GM19372 (cell line): ENCODE results near the gene FXYD3.
"Not testable (repeated sequence)": the region's sequence is repeated elsewhere in the genome, so short reads cannot be mapped to it uniquely, and the experiment has no call there.

Source experiments
- ATAC-seq: cut with Tn5 transposase; IDR thresholded peaks from one replicate; pipeline ENCODE4 v1.9.1; 2021; ENCODE audit warnings: mild to moderate bottlenecking, low read depth, moderate library complexity; ENCODE audit not compliant: unreplicated experiment

FXYD3 gene

GRCh38 chr19:35085947-35086346 is 29.7 kb upstream of the FXYD3 start:
- ATAC-seq = no peak

- no peak for ATAC-seq
These were observed 29.2 kb upstream of the FXYD3 start for GRCh38 chr19:35086455-35086854.

- no peak for ATAC-seq
These were observed 28.2 kb upstream of the FXYD3 start for GRCh38 chr19:35087393-35087792.

GRCh38 chr19:35088131-35088913 is 27.3 kb upstream of the FXYD3 start:
- ATAC-seq = no peak

GRCh38 chr19:35089554-35089953 is 26.1 kb upstream of the FXYD3 start:
- no peak for ATAC-seq

GRCh38 chr19:35090160-35090505 is 25.5 kb upstream of the FXYD3 start:
- no peak for ATAC-seq

GRCh38 chr19:35090506-35091214 is 25.0 kb upstream of the FXYD3 start:
- ATAC-seq = no peak

- no peak for ATAC-seq
These were observed 22.2 kb upstream of the FXYD3 start for GRCh38 chr19:35093430-35093829.

- no peak for ATAC-seq
These were observed 21.5 kb upstream of the FXYD3 start for GRCh38 chr19:35093941-35094647.

- no peak for ATAC-seq
These were observed 21.0 kb upstream of the FXYD3 start for GRCh38 chr19:35094656-35095055.

GRCh38 chr19:35095667-35096368 is 19.8 kb upstream of the FXYD3 start:
- no peak for ATAC-seq

- no peak for ATAC-seq
These were observed 17.1 kb upstream of the FXYD3 start for GRCh38 chr19:35098413-35099049.

GRCh38 chr19:35099155-35099896 is 16.3 kb upstream of the FXYD3 start:
- no peak for ATAC-seq

GRCh38 chr19:35099897-35100275 is 15.7 kb upstream of the FXYD3 start:
- ATAC-seq = no peak

GRCh38 chr19:35100588-35101533 is 14.8 kb upstream of the FXYD3 start:
- no peak for ATAC-seq

- ATAC-seq = not testable (repeated sequence)
These were observed 13.7 kb upstream of the FXYD3 start for GRCh38 chr19:35101949-35102348.

- not testable (repeated sequence) for ATAC-seq
These were observed 12.0 kb upstream of the FXYD3 start for GRCh38 chr19:35103614-35104013.

GRCh38 chr19:35104361-35104760 is 11.3 kb upstream of the FXYD3 start:
- no peak for ATAC-seq

GRCh38 chr19:35105047-35105410 is 10.6 kb upstream of the FXYD3 start:
- ATAC-seq = no peak
